Esophagus (tissue), 2 donors: ENCODE data around the gene PKN3. TPM values are rescaled to one million over a fixed set of nuclear protein-coding genes. Genes with fewer than 3 reads are reported as not detected.

Experiments used
- H3K27ac ChIP-seq, 2 donors: one replicate each; pipeline ENCODE4 v1.5.1; 2013; ENCODE audit warnings: low read depth in 2 of 2, mild to moderate bottlenecking in 2 of 2, inconsistent platforms in 1 of 2, low read length in 1 of 2, moderate library complexity in 1 of 2
- H3K27me3 ChIP-seq, 2 donors: one replicate each; pipeline ENCODE4 v1.6.1; 2013; ENCODE audit warnings: low read length in 2 of 2, control low read depth in 1 of 2, mild to moderate bottlenecking in 1 of 2; ENCODE audit not compliant: insufficient read depth in 2 of 2, control insufficient read depth in 1 of 2
- H3K36me3 ChIP-seq, 2 donors: one replicate each; pipeline ENCODE4 v1.6.1; 2013; ENCODE audit warnings: low read length in 1 of 2; ENCODE audit not compliant: control insufficient read depth in 2 of 2, insufficient read depth in 2 of 2
- H3K4me1 ChIP-seq, 2 donors: one replicate each; pipeline ENCODE4 v1.6.1; 2013; ENCODE audit warnings: low read length in 1 of 2; ENCODE audit not compliant: control insufficient read depth in 2 of 2, insufficient read depth in 2 of 2
- H3K4me3 ChIP-seq, 2 donors: one replicate each; pipeline ENCODE4 v1.5.1; 2013; ENCODE audit warnings: low read length in 2 of 2, mild to moderate bottlenecking in 2 of 2, low read depth in 1 of 2, moderate library complexity in 1 of 2
- H3K9me3 ChIP-seq, 2 donors: one replicate each; pipeline ENCODE4 v1.6.1; 2013; ENCODE audit warnings: mild to moderate bottlenecking in 2 of 2, low read depth in 1 of 2, low read length in 1 of 2, moderate library complexity in 1 of 2; ENCODE audit not compliant: control insufficient read depth in 2 of 2, insufficient read depth in 1 of 2
- whole genome bisulfite sequencing, 2 donors: extraction: QIAGEN DNeasy Blood & Tissue Kit; methylation state at CpG; one replicate each; pipeline ENCODE4 v1.1.7; 2013; 5-methylcytosine and 5-hydroxymethylcytosine counted together
- polyA plus RNA-seq, 2 donors: library from polyadenylated mRNA; stranded (reverse); fragments of 200-250 nt; gene quantifications; one replicate each; pipeline ENCODE4 v1.2.3, GENCODE V29; 2013
- donor health status: healthy with polysubstance abuse.
- donor health status: Bipolar disorder and iron deficiency.

Gene PKN3
- polyA plus RNA-seq, 2 donors = 3.5 to 4.3 TPM

DNA sequence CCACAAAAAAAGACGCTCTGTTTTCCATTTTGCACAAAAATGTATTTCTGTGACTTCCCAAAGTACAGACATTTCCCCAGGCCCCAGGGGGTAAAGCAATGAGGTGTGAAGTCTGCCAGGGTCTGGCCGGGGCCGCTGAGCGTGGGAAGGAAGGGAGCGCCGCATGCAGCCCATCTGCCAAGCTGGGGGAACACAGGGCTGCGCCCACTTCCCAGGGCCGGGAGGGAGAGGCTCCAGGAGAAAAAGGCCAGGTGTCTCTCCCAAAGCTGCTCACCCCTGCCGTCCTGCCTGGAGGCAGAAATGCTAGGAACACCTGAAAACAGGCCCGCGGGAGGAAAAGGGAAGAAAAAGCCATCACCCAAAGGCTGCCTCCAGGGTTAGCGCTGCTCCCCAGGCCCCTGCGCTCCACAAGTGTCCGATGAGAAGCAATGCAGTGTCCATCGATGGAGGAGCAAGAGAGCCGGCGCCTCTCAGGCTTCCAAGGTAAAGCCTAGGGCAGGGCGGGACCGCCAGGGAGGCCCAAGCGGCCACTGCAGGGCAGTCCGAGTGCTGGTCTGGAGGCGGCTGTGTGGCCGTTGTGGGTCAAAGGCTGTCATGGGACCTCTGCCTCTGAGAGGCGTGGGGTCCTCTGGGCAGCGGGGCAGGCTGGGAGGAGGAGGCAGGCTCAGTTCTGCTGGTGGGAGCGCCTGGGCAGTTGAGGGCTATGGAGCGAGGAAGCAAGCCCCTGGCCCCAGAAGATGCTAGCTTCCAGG lies 27.6 kb downstream of the PKN3 start:
- no peaks in the 10 kb centered on the region for H3K9me3 ChIP-seq
- WGBS, 2 donors = 87 to 90% methylated on average over 27 of the region's 27 CpGs
- H3K4me3 ChIP-seq = no peak overlapping the region
- H3K4me1 ChIP-seq = peaks cover under 1 to 4% of the 10 kb centered on the region in 2 donors
- peaks cover 0 to 19% of the 10 kb centered on the region in 2 donors for H3K36me3 ChIP-seq
- no peaks in the 10 kb centered on the region for H3K27me3 ChIP-seq
- no peak overlapping the region for H3K27ac ChIP-seq

DNA sequence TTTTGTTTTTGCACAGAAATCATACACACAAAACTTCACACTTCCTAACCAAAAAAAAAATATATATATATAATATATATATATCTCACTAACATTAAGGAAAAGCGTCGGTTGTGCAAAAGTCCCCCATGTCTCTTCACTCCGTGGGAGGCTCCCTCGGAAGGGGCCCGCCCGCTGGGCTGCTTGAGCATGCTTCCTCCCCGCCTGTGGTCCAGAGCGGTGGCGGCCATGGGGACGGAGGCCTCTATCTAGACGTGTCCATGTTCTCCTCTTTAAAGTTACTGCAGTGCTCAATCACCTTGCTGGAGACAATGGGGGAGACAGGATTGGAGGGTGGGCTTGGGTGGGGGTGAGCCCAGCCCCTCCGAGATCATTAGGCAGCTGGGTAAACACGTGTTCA lies 28.8 kb downstream of the PKN3 start:
- H3K9me3 ChIP-seq = no peaks in the 10 kb centered on the region
- H3K27me3 ChIP-seq = no peaks in the 10 kb centered on the region
- H3K27ac ChIP-seq = no peak overlapping the region
- H3K4me1 ChIP-seq = peaks cover 0 to 3% of the 10 kb centered on the region in 2 donors
- WGBS, 2 donors = 83 to 85% methylated on average over 13 of the region's 13 CpGs
- H3K4me3 ChIP-seq = no peak overlapping the region
- H3K36me3 ChIP-seq = peaks cover 0 to 23% of the 10 kb centered on the region in 2 donors

DNA sequence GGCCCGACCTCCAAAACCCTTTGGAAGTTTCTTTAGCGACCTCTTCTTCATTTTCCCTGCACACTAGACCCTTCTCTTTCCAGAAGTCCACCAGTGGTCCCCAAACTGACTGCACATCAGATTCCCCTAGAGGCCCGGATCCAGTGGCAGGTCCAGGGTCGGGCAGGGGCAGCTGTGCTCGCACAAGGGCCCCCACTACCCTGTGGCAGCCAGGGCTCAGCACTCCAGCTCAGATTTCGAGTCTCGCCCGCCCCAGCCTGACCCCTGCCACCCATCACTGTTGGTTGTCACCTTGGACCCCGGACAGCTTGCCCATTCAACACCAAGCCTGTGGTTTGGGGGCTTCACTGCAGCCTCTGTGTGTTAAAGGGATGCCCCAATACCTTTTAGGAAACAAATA lies 29.4 kb downstream of the PKN3 start:
- 79 to 81% methylated on average over 9 of the region's 9 CpGs for WGBS, 2 donors
- peaks cover 0 to 23% of the 10 kb centered on the region in 2 donors for H3K36me3 ChIP-seq

DNA sequence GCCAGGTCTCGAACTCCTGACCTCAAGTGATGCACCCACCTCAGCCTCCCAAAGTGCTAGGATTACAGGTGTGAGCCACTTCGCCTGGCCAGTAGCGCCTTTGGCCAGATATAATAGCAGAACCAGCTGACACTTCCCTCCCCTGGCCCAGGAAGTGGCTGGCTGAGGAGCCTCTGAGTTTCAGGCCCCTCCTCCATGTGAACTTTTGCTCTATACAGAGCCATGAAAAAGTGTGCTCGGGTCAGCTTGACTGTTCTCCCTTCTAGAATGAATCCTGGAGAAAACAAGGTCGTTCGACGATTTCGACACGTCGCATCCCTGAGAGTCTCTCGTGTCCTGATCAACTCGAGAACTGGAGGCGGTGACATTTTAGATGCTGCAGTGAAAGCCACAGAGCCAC lies 30.3 kb downstream of the PKN3 start:
- WGBS, 2 donors = 90% methylated on average over 13 of the region's 13 CpGs
- Histone ChIP-seq H3K4me3 (no peak overlapping the region), H3K4me1 (peaks cover 0 to 3% of the 10 kb centered on the region in 2 donors), H3K27ac (no peak overlapping the region), H3K9me3 (no peaks in the 10 kb centered on the region), H3K27me3 (no peaks in the 10 kb centered on the region), H3K36me3 (peaks cover 3 to 27% of the 10 kb centered on the region in 2 donors)

More for the DNA sequence above, 29.4 kb downstream of the PKN3 start:
- H3K27ac ChIP-seq = no peak overlapping the region
- H3K4me1 ChIP-seq = peaks cover 0 to 3% of the 10 kb centered on the region in 2 donors
- no peaks in the 10 kb centered on the region for H3K9me3 ChIP-seq
- H3K4me3 ChIP-seq = no peak overlapping the region
- H3K27me3 ChIP-seq = no peaks in the 10 kb centered on the region

DNA sequence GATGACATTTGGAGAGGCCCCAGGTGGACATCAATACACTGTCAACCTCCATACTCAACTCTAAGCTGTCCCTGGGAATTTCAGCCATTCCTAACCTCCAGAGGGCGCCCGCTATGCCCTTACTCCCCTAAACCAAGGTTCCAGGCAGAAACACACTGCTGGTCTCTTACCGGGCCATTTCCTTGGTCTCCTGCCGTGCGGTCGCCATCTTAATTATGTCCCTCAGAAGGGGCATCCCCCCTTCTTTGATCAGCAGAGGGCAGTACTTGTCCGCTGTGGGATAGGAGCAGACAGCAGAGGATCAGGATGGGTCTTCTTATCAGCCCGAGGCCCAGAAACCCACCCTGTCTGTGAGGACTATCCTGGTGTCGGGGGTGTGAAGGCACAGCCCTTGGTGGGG lies 31.0 kb downstream of the PKN3 start:
- H3K4me3 ChIP-seq = no peak overlapping the region
- H3K27ac ChIP-seq = peak overlapping the region in 1 of 2 donors; percentile 33

DNA sequence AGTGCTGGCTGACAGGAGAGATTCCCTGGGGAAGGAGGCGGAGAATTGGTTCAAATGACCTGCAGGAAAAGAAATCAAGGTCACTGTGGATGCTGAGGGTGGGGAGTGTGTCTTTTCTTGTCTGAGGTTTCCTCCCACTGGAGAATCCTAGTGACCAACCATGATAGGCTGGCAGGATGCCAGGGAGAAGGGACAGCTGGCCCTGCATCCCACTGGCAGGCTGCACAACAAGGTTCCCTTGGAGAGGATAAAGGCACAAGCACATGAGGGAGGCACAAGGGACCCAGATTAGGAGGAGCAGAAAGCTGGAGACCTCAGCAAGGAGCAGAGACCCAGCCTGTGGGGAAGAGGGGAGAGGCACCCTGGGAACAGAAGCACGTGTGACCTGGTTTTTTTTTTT lies 33.1 kb downstream of the PKN3 start:
- no peak overlapping the region for H3K27ac ChIP-seq
- H3K36me3 ChIP-seq = peaks cover 9 to 35% of the 10 kb centered on the region in 2 donors
- no peaks in the 10 kb centered on the region for H3K27me3 ChIP-seq
- peaks cover 0 to 3% of the 10 kb centered on the region in 2 donors for H3K4me1 ChIP-seq
- H3K4me3 ChIP-seq = no peak overlapping the region
- H3K9me3 ChIP-seq = no peaks in the 10 kb centered on the region
- 76 to 80% methylated on average over 2 of the region's 2 CpGs for WGBS, 2 donors

More for the DNA sequence above, 31.0 kb downstream of the PKN3 start:
- Histone ChIP-seq H3K36me3 (peaks cover 3 to 27% of the 10 kb centered on the region in 2 donors), H3K27me3 (no peaks in the 10 kb centered on the region), H3K9me3 (no peaks in the 10 kb centered on the region), H3K4me1 (peaks cover 0 to 3% of the 10 kb centered on the region in 2 donors)
- WGBS, 2 donors = 30 to 35% methylated on average over 9 of the region's 9 CpGs

DNA sequence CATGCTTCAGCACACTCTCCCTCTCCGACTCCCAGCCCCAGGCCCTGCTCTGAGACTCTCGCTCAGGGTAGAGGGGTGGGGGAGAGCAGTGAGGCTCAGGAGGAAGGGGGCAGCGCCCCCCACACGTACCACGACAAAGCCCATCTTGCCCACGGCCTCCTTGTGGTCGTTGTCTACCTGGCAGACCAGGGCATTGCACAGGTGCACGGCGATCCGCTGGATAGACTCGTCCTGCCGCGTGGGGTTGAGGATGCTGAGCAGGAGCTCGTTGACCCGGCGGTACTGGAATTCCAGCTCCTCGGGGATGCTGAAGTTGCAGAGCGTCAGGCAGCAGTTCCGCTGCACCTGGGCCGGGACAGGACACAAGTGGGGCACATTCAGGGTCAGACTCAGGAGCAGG lies 40.1 kb downstream of the PKN3 start:
- peaks cover 6 to 20% of the 10 kb centered on the region in 2 donors for H3K36me3 ChIP-seq
- no peaks in the 10 kb centered on the region for H3K4me1 ChIP-seq
- WGBS, 2 donors = 82 to 84% methylated on average over 20 of the region's 20 CpGs
- no peak overlapping the region for H3K27ac ChIP-seq
- H3K4me3 ChIP-seq = no peak overlapping the region
- no peaks in the 10 kb centered on the region for H3K9me3 ChIP-seq
- H3K27me3 ChIP-seq = no peaks in the 10 kb centered on the region

DNA sequence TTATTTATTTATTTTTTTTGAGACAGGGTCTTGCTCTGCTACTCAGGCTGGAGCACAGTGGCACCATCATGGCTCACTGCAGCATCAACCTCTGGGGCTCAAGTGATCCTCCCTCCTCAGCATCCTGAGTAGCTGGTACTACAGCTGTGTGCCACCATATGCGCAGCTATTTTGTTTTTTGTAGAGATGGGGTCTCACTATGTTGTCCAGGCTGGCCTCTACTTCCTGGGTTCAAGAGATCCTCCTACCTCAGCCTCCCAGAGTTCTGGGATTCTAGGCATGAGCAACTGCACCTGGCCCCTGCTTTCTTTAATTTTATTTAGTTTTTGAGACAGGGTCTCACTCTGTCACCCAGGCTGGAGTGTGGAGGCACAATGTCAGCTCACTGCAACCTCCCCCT lies 41.1 kb downstream of the PKN3 start:
- H3K27ac ChIP-seq = no peak overlapping the region
- H3K9me3 ChIP-seq = no peaks in the 10 kb centered on the region
- WGBS, 2 donors = 93 to 96% methylated on average over 1 of the region's 1 CpG
- no peaks in the 10 kb centered on the region for H3K4me1 ChIP-seq
- no peaks in the 10 kb centered on the region for H3K27me3 ChIP-seq
- H3K36me3 ChIP-seq = peaks cover 6 to 20% of the 10 kb centered on the region in 2 donors
- H3K4me3 ChIP-seq = no peak overlapping the region

DNA sequence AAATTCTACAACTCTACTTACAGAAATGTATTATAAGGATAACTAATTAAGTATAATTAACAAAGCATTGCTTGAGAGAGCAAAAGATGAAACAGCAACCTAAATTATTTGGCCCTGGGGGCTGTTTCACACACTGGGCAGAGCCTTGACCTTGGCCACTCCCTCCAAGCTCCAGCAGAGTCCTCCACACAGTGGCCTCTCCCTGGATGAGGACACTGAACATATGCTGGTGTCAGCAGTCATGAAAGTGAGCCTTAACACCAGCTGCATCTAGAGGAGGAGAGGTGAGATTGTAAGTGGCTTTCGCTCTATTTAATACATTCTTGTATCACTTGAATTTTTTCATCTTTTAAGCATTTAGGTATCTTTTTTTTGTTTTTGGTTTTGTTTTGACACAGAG lies 44.9 kb downstream of the PKN3 start:
- no peaks in the 10 kb centered on the region for H3K9me3 ChIP-seq
- no peak overlapping the region for H3K4me3 ChIP-seq
- 97 to 100% methylated on average over 1 of the region's 1 CpG for whole genome bisulfite sequencing, 2 donors
- no peaks in the 10 kb centered on the region for H3K4me1 ChIP-seq
- no peak overlapping the region for H3K27ac ChIP-seq
- no peaks in the 10 kb centered on the region for H3K27me3 ChIP-seq
- peaks cover 3 to 18% of the 10 kb centered on the region in 2 donors for H3K36me3 ChIP-seq
